ENCODE data around the gene SSU72.

SSU72 gene

GRCh38 chr1:1574721-1575537 is at the start of gene SSU72:
Gene SSU72 (minus strand): TSS chr1:1574863. CDS start chr1:1574557, 306 bp downstream.
- peak; percentile 96 for DNase-seq

- peak; percentile 39 for DNase-seq
These were observed 49.2 kb upstream of the SSU72 start for GRCh38 chr1:1623631-1624442.

- DNase-seq = no peak
These were observed 48.5 kb upstream of the SSU72 start for GRCh38 chr1:1623181-1623630.

- no peak for DNase-seq
These were observed 48.1 kb upstream of the SSU72 start for GRCh38 chr1:1622788-1623094.

DNA sequence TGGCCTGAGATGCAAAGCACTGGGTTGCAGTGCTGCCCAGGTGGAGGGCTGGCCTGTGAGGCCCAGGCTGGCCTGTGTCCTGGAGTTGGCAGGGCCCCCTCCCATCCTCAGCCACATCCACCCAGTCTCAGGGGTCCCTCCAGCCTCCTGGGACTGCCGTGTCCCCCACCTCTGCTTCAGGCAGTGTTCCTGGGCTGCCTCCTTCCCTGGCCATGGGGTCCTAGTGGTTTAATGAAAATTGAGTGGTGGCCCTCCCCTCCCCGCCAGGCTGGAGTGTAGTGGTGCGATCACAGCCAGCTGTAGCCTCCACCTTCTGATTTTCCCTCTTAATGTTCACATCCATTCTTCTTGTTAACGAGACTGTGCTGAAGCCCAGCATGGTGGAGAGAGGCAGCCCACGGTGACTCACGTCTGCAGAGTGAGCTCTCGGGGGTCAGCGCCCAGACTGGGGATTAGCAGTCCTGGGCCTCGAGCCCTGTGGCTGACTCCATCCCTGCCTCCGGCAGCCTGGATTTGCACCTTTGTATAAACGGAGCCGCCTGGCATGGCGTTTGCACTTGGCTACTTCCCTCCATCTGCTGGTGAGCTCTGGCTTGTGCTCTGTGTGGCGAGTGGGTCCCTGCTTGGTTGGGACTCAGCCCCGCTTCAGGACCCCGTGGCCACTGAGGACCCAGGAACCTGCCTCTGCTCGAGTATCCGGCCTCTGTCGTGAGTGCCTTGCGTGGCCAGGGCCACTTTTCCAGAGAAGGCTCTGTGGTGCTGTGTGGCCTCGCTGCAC is 47.5 kb upstream of the SSU72 start:
- DNase-seq = no peak

GRCh38 chr1:1621173-1622009 is 46.7 kb upstream of the SSU72 start:
- no peak for DNase-seq

DNA sequence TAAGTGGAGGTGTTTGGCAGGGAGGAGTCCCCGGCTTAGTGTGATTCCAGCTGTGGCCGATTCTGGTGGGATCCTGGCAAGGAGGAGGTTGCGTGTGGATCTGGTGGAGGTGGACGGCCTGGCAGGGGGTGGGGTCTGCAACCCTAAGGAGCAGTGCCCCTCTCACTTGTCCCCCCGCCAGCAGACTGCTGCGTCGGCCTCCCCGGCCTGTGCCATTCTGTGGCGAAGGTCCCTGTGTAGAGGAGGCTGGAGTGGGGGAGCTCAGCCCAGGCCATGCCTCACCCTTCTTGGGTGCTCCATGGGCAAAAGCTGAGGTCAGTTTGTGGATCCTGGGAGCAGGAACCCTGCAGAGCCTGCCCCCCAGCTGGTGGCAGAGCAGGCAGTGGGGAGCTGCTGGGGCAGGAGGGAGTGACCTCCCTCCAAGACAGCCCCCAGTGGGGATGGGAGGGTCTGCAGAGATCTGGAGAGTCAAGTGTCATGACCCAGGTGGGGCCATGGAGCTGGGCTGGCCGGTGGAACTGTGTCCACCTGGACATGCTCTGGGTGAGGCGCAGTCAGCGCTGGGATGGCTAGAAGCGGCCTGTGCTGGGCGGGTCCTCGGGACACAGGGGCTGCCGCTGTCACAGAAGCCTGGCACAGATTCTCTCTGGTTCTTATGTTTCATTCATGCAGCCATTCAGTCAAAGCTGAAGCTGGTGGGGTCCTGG is 45.9 kb upstream of the SSU72 start:
- no peak for DNase-seq

DNA sequence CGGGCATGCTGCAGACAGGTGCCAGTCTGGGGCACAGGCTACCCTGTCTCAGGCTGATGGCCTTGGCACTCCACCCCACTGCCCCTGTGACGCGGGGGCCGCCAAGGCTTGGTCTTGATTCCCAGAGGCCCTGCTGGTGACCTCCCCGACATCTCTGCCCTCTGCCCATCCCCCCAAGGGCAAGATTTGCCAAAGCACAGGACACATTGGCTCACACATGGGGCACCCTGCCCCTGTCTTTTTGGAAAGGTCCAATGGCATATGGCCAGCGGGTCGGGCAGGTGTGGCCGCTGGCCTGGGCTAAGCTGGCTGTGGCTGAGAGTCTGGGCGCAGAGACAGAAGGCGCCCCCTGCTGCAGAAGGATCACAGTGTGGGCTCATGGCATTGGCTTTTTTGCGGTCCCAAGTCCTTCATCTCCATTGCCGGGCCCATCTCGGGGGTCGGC is 45.3 kb upstream of the SSU72 start:
- no peak for DNase-seq

DNA sequence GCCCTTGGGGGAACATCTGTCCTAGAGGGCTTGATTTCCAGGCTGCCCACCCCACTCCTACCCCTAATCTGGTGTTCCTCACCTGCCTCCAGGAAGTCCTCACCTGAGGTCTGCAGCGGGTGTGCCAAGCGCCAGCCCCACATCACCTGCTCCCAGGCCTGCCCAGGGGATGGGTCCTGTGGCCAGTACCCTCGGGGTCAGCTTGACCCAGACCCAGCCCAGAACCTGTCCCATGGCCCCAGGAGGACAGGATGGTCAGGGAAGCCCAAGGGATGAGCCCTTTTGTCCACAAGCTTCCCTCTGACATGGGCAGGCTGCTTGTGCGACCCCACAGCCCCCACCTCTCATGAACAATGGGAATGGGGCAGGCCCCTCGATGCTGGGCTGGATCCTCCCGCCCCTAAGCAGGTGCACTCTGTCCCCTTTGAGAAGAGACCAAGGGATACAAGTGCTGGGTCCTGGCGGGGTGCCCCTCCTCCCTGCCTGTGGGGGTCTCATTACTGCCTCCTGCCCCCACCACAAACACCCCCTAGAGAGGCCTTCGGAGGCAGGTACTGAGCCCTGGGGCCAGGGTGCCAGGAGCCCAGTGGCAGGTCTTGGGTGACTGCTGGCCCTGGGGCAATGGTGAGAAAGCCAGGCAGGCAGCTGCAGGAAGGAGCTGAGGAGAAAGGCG is 43.9 kb upstream of the SSU72 start:
- DNase-seq = no peak

GRCh38 chr1:1617925-1618324 is 43.3 kb upstream of the SSU72 start:
- no peak for DNase-seq

GRCh38 chr1:1617516-1617915 is 42.9 kb upstream of the SSU72 start:
- no peak for DNase-seq

DNA sequence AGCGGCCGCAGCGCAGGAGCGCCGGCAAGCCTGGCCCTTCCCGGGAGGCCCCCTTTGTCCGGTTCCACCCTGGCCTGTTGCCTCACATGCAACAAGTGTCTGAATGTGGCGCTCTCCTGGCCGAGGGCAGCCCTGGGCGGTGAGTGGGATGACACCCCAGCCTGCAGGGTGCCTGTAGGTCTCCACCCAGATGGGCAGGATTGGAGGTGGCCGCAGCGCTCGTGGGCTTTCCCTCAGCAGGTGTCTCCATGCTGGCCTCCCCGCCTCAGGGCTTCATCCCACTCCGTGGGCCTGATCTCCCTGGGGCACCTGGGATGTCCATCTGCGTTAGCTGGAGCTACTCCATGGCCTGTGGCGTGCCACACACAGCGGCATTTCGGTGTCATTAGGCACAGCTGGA is 42.2 kb upstream of the SSU72 start:
- no peak for DNase-seq

- DNase-seq = no peak
These were observed 41.6 kb upstream of the SSU72 start for GRCh38 chr1:1616045-1616790.

GRCh38 chr1:1615256-1616044 is 40.8 kb upstream of the SSU72 start, which contains the start of gene MIB2:
Gene MIB2 (plus strand): TSS chr1:1615500. CDS start chr1:1623453, 7,953 bp downstream.
- peak; percentile 99 for DNase-seq

GRCh38 chr1:1614954-1615255 is 40.2 kb upstream of the SSU72 start:
- DNase-seq = no peak

GRCh38 chr1:1614204-1614953 is 39.7 kb upstream of the SSU72 start:
- no peak for DNase-seq

- no peak for DNase-seq
These were observed 38.9 kb upstream of the SSU72 start for GRCh38 chr1:1613509-1614082.

DNA sequence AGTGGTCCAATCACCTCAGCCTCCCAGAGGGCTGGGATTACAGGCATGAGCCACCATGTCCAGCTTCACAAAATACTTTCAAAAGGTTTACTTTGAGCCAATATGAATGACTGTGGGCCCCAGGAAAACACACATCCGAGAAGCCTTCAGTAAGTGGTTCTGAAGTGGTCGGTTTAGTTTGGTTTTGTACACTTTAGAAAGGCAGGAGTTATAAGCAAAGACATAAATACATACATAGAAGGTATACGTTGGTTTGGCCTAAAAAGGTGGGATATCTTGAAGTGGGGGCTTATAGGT is 37.4 kb upstream of the SSU72 start:
- DNase-seq = no peak

- DNase-seq = no peak
These were observed 36.1 kb upstream of the SSU72 start for GRCh38 chr1:1610796-1611195.
